ENCODE data around the gene DHX35.

- no peak for TF ChIP-seq CTCF (IDR thresholded peaks at IDR 0.05)
- TF ChIP-seq POLR2A (IDR thresholded peaks at IDR 0.05) = no peak
Observed at GRCh38 chr20:38965264-38965663, 3.1 kb downstream of the DHX35 start.

Measured in stomach (tissue), 4 donors.